ENCODE measurements around the gene BHMT2.

BHMT2 gene

GRCh38 chr5:79036769-79037168 lies 32.8 kb upstream of the BHMT2 start:
- TF ChIP-seq, protein P1, sequence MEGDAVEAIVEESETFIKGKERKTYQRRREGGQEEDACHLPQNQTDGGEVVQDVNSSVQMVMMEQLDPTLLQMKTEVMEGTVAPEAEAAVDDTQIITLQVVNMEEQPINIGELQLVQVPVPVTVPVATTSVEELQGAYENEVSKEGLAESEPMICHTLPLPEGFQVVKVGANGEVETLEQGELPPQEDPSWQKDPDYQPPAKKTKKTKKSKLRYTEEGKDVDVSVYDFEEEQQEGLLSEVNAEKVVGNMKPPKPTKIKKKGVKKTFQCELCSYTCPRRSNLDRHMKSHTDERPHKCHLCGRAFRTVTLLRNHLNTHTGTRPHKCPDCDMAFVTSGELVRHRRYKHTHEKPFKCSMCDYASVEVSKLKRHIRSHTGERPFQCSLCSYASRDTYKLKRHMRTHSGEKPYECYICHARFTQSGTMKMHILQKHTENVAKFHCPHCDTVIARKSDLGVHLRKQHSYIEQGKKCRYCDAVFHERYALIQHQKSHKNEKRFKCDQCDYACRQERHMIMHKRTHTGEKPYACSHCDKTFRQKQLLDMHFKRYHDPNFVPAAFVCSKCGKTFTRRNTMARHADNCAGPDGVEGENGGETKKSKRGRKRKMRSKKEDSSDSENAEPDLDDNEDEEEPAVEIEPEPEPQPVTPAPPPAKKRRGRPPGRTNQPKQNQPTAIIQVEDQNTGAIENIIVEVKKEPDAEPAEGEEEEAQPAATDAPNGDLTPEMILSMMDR (IDR thresholded peaks at IDR 0.05; ENCODE audit: control insufficient read depth, insufficient read depth, low read depth, low read length, missing control alignments), result no peak
- H3K4me3 ChIP-seq (ENCODE audit: control insufficient read depth, low read depth, low read length), result no peak overlapping the region
- no peak for DNase-seq (ENCODE audit: low read depth)

DNA sequence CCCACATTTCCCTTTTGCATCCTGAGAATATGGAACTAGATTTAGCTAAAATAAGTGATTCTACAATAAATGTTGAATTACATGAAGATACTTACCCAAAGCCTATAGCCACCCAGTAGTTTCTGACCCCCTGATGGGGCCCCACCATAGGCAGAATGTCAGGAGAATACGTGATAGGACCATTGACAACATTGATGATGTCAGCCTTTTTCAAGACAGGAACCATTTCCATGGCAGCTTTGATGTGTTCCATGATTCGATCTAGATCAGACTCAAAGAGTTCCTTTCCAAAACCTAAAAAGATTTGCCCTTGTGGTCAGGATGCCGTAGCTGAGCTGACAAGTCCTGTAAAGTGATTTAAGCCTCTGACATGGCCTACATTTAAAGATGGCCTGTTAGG lies 27.4 kb upstream of the BHMT2 start:
- DNase-seq (ENCODE audit: low read depth), result no peak
- TF ChIP-seq, protein P1 (IDR thresholded peaks at IDR 0.05; ENCODE audit: control insufficient read depth, insufficient read depth, low read depth, low read length, missing control alignments), result no peak

GRCh38 chr5:79047199-79047598 lies 22.4 kb upstream of the BHMT2 start:
- no peak for DNase-seq (ENCODE audit: low read depth)
- TF ChIP-seq, protein P1 (IDR thresholded peaks at IDR 0.05; ENCODE audit: control insufficient read depth, insufficient read depth, low read depth, low read length, missing control alignments), result no peak

More for the DNA sequence above, 27.4 kb upstream of the BHMT2 start:
- H3K4me3 ChIP-seq (ENCODE audit: control insufficient read depth, low read depth, low read length), result no peak overlapping the region

GRCh38 chr5:79048437-79048836 lies 21.1 kb upstream of the BHMT2 start:
- DNase-seq (ENCODE audit: low read depth), result no peak
- TF ChIP-seq, protein P1 (IDR thresholded peaks at IDR 0.05; ENCODE audit: control insufficient read depth, insufficient read depth, low read depth, low read length, missing control alignments), result no peak

More at GRCh38 chr5:79047199-79047598, 22.4 kb upstream of the BHMT2 start:
- no peak overlapping the region for H3K4me3 ChIP-seq (ENCODE audit: control insufficient read depth, low read depth, low read length)

GRCh38 chr5:79050498-79050897 lies 19.1 kb upstream of the BHMT2 start:
- DNase-seq (ENCODE audit: low read depth), result no peak
- no peak overlapping the region for H3K4me3 ChIP-seq (ENCODE audit: control insufficient read depth, low read depth, low read length)
- TF ChIP-seq, protein P1 (IDR thresholded peaks at IDR 0.05; ENCODE audit: control insufficient read depth, insufficient read depth, low read depth, low read length, missing control alignments), result no peak

More at GRCh38 chr5:79048437-79048836, 21.1 kb upstream of the BHMT2 start:
- no peak overlapping the region for H3K4me3 ChIP-seq (ENCODE audit: control insufficient read depth, low read depth, low read length)

DNA sequence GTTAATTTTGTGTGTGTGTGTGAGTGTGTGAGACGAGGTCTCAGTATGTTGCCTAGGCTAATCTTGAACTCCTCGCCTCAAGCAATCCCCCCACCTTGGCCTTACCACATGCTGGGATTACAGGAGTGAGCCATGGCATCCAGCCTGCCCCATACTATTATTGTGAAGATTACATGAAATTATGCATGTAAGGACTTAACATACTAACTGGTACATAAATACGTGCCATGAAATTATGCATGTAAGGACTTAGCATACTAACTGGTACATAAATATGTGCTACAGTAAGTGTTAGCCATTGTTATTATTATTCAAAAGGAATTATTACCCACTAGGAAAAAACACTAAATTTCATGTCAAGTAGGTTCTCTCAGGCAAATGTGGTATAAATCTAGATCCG lies 16.2 kb upstream of the BHMT2 start:
- TF ChIP-seq, protein P1 (IDR thresholded peaks at IDR 0.05; ENCODE audit: control insufficient read depth, insufficient read depth, low read depth, low read length, missing control alignments), result no peak
- DNase-seq (ENCODE audit: low read depth), result no peak
- H3K4me3 ChIP-seq (ENCODE audit: control insufficient read depth, low read depth, low read length), result no peak overlapping the region

DNA sequence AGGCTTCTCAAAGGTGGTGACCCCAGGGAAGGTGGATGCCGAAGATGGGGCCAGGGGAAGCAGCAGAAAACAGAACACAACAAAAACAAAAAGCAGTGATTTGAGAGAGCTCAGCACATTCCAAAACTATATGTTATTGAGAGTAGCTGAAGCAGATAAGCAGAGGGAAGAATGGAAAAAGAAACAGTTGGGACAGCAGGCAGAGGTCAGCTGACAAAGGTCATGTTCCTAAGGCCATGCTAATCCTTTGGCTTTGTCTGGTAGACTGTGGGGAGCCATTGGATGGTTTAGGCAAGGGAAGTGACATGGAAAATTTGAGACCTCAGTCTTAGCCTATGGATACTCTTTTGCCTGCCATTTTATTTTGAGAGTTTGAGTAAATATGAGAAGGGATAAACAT lies 14.6 kb upstream of the BHMT2 start:
- TF ChIP-seq, protein P1 (IDR thresholded peaks at IDR 0.05; ENCODE audit: control insufficient read depth, insufficient read depth, low read depth, low read length, missing control alignments), result no peak
- H3K4me3 ChIP-seq (ENCODE audit: control insufficient read depth, low read depth, low read length), result no peak overlapping the region
- no peak for DNase-seq (ENCODE audit: low read depth)

Measured in AG09309 (cell line).